Measurements from ENCODE around the gene TSPAN18. TPM values are rescaled to one million over a fixed set of nuclear protein-coding genes. Genes with fewer than 3 reads are reported as not detected.

TSPAN18 gene
- total and polyA plus RNA-seq, 2 experiments from 2014 or later: 68.6 to 82.8 TPM

DNA sequence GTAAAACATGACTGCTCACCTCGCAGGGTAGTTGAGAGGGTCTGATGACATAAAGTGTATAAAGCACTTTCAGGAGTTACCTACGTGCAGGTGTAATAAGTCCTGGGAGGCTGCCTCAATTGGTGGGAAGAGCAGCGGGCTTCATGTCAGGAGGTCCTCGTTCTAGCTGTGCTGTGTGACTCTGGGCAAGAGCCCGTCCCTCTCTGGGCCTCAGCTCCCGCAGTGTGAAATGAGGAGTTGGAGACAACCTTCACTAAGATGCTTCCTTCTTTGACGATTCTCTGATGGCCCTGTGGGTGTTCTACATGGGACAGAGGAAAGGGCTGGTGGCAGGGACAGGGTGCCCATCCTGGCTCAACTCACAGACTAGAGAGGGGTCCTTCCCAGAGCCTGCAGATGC lies 166.1 kb downstream of the TSPAN18 start:
- Histone ChIP-seq H3K27ac (no peak overlapping the region), H3K4me1 (ENCODE audit: low read depth) (no peaks in the 10 kb centered on the region), H3K4me3 (no peak overlapping the region), H3K36me3 (no peaks in the 10 kb centered on the region), H3K27me3 (no peaks in the 10 kb centered on the region), H3K9me3 (ENCODE audit: low read depth) (no peaks in the 10 kb centered on the region)
- no peak for TF ChIP-seq CTCF (IDR thresholded peaks at IDR 0.05; ENCODE audit: low read depth, low read length)
- DNase-seq (ENCODE audit: low read depth in 1 of 2, low spot score in 1 of 2): no peak

- Histone ChIP-seq H3K9me3 (ENCODE audit: low read depth) (no peaks in the 10 kb centered on the region), H3K4me1 (ENCODE audit: low read depth) (no peaks in the 10 kb centered on the region), H3K27me3 (no peaks in the 10 kb centered on the region), H3K27ac (peak overlapping the region; percentile 8), H3K36me3 (no peaks in the 10 kb centered on the region), H3K4me3 (no peak overlapping the region)
- TF ChIP-seq CTCF (IDR thresholded peaks at IDR 0.05; ENCODE audit: low read depth, low read length): no peak
- DNase-seq (ENCODE audit: low read depth in 1 of 2, low spot score in 1 of 2): no peak
Observed at GRCh38 chr11:44893308-44893822, 166.6 kb downstream of the TSPAN18 start.

- no peak overlapping the region for H3K4me3 ChIP-seq
- H3K4me1 ChIP-seq (ENCODE audit: low read depth): no peaks in the 10 kb centered on the region
- DNase-seq (ENCODE audit: low read depth in 1 of 2, low spot score in 1 of 2): peak; percentile 80 to 89
- TF ChIP-seq CTCF (IDR thresholded peaks at IDR 0.05; ENCODE audit: low read depth, low read length): peak; percentile 93
- no peak overlapping the region for H3K27ac ChIP-seq
- no peaks in the 10 kb centered on the region for H3K27me3 ChIP-seq
- no peaks in the 10 kb centered on the region for H3K9me3 ChIP-seq (ENCODE audit: low read depth)
- no peaks in the 10 kb centered on the region for H3K36me3 ChIP-seq
Observed at GRCh38 chr11:44893846-44894617, 167.3 kb downstream of the TSPAN18 start.

- Histone ChIP-seq H3K4me1 (ENCODE audit: low read depth) (no peaks in the 10 kb centered on the region), H3K27me3 (no peaks in the 10 kb centered on the region), H3K36me3 (no peaks in the 10 kb centered on the region), H3K9me3 (ENCODE audit: low read depth) (no peaks in the 10 kb centered on the region), H3K27ac (no peak overlapping the region), H3K4me3 (no peak overlapping the region)
- no peak for TF ChIP-seq CTCF (IDR thresholded peaks at IDR 0.05; ENCODE audit: low read depth, low read length)
- peak; percentile 41 to 73 for DNase-seq (ENCODE audit: low read depth in 1 of 2, low spot score in 1 of 2)
Observed at GRCh38 chr11:44899959-44900358, 173.2 kb downstream of the TSPAN18 start.

DNA sequence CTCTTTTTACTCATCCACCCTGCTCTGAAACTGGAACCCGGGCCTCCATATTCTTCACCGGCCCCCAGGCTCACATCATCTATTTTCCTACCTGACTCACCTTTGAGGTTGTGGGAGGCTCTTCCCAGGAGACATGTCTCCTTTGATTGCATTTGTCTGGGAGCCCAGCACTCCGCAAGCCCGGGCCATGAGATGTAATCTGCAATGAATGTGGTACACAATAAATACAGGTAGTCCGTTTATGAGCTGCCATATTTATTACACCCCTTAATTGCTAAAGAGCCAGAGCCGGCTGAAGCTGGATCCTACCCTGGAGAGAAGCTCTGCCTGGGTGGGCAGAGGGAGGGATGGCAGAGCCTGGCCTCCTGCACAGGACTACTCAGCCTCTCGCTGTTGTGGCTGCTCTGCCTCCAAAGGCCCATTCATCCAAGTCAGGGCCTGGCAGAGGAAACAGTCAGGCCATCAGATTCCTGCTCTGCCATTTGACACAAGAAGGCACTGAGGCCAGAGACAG lies 174.4 kb downstream of the TSPAN18 start:
- TF ChIP-seq CTCF (IDR thresholded peaks at IDR 0.05; ENCODE audit: low read depth, low read length): no peak
- H3K27me3 ChIP-seq: no peaks in the 10 kb centered on the region
- no peak for DNase-seq (ENCODE audit: low read depth in 1 of 2, low spot score in 1 of 2)
- H3K4me1 ChIP-seq (ENCODE audit: low read depth): no peaks in the 10 kb centered on the region
- no peaks in the 10 kb centered on the region for H3K36me3 ChIP-seq
- no peak overlapping the region for H3K27ac ChIP-seq
- no peaks in the 10 kb centered on the region for H3K9me3 ChIP-seq (ENCODE audit: low read depth)
- no peak overlapping the region for H3K4me3 ChIP-seq

All from cardiac muscle cell (in vitro differentiated cells and primary cell).